SKM-1 treated with dmso at 0.1 percent for 144 hours (cell line): ENCODE results near the gene STK32C.

Source experiments
- DNase-seq: peaks from one replicate; lab custom pipeline; 2025; ENCODE audit not compliant: unreplicated experiment; lab: John Stamatoyannopoulos, UW

Gene STK32C

GRCh38 chr10:132158823-132159222 lies 148.9 kb downstream of the STK32C start:
- no peak for DNase-seq

- DNase-seq = no peak
Observed at GRCh38 chr10:132158122-132158741, 149.5 kb downstream of the STK32C start.
